Activated CD4-positive, alpha-beta memory T cell treated with anti-CD3 and anti-CD28 coated beads for 36 hours (primary cell): Measurements from ENCODE around the gene CSPG4. TPM values are rescaled to one million over a fixed set of nuclear protein-coding genes. Genes with fewer than 3 reads are reported as not detected.

Source experiments
- CTCF ChIA-PET: fragments of 350-600 bp; sonication (Branson Sonifier 250); formaldehyde crosslinking; loops from one replicate; lab custom pipeline; 2021; ENCODE audit warnings: antibody characterized with exemption, inconsistent platforms; lab: Charles Lee
- POLR2A ChIA-PET: fragments of 350-600 bp; sonication (Branson Sonifier 250); formaldehyde crosslinking; loops from one replicate; lab custom pipeline; 2021; ENCODE audit warnings: antibody characterized with exemption; lab: Charles Lee
- DNase-seq: peaks from one replicate; pipeline ENCODE4 v3.0.0-alpha.2; 2020
- H3K27ac Mint-ChIP-seq: one replicate; pipeline ENCODE4 v1.8.0; 2021; ENCODE audit warnings: mixed read lengths
- H3K27me3 Mint-ChIP-seq: one replicate; pipeline ENCODE4 v1.8.0; 2021; ENCODE audit warnings: mixed read lengths
- H3K36me3 Mint-ChIP-seq: one replicate; pipeline ENCODE4 v1.8.0; 2021; ENCODE audit warnings: mixed read lengths
- H3K4me1 Mint-ChIP-seq: one replicate; pipeline ENCODE4 v1.8.0; 2021; ENCODE audit warnings: low read depth, mixed read lengths
- H3K4me3 Mint-ChIP-seq: one replicate; pipeline ENCODE4 v1.8.0; 2021; ENCODE audit warnings: mild to moderate bottlenecking, mixed read lengths
- H3K9me3 Mint-ChIP-seq: one replicate; pipeline ENCODE4 v1.8.0; 2021; ENCODE audit warnings: mixed read lengths
- intact Hi-C: fragments of 100-400 bp; cut with micrococcal nuclease; formaldehyde crosslinking; loops from one replicate; pipeline ENCODE4 v1.15.1; 2023
- total RNA-seq, 2 experiments: library from RNA; stranded (reverse); gene quantifications; one replicate each; pipeline ENCODE4 v1.2.3, GENCODE V29; 2021

Gene CSPG4
- total RNA-seq, 2 experiments from 2014 or later, result not detected

- no peaks in the 10 kb centered on the region for H3K36me3 Mint-ChIP-seq
- H3K27ac Mint-ChIP-seq, result no peak overlapping the region
- no peaks in the 10 kb centered on the region for H3K9me3 Mint-ChIP-seq
- H3K27me3 Mint-ChIP-seq, result no peaks in the 10 kb centered on the region
- H3K4me3 Mint-ChIP-seq, result no peak overlapping the region
- POLR2A ChIA-PET, result no interaction called here
- no peaks in the 10 kb centered on the region for H3K4me1 Mint-ChIP-seq
- intact Hi-C loops, result no loop called here
- DNase-seq, result no peak
- CTCF ChIA-PET, result no interaction called here
Observed at GRCh38 chr15:75662823-75663519, 49.7 kb downstream of the CSPG4 start.

GRCh38 chr15:75661756-75662140 lies 50.9 kb downstream of the CSPG4 start:
- POLR2A ChIA-PET, result no interaction called here
- DNase-seq, result no peak

GRCh38 chr15:75661100-75661755 lies 51.4 kb downstream of the CSPG4 start:
- no peaks in the 10 kb centered on the region for H3K9me3 Mint-ChIP-seq
- H3K27me3 Mint-ChIP-seq, result no peaks in the 10 kb centered on the region
- intact Hi-C loops, result no loop called here
- CTCF ChIA-PET, result no interaction called here
- POLR2A ChIA-PET, result no interaction called here
- no peak overlapping the region for H3K4me3 Mint-ChIP-seq
- H3K27ac Mint-ChIP-seq, result no peak overlapping the region
- no peaks in the 10 kb centered on the region for H3K36me3 Mint-ChIP-seq
- DNase-seq, result no peak
- no peaks in the 10 kb centered on the region for H3K4me1 Mint-ChIP-seq

More at GRCh38 chr15:75661756-75662140, 50.9 kb downstream of the CSPG4 start:
- H3K4me3 Mint-ChIP-seq, result no peak overlapping the region
- H3K36me3 Mint-ChIP-seq, result no peaks in the 10 kb centered on the region
- no peak overlapping the region for H3K27ac Mint-ChIP-seq
- no peaks in the 10 kb centered on the region for H3K4me1 Mint-ChIP-seq
- intact Hi-C loops, result no loop called here
- H3K9me3 Mint-ChIP-seq, result no peaks in the 10 kb centered on the region
- CTCF ChIA-PET, result no interaction called here
- H3K27me3 Mint-ChIP-seq, result no peaks in the 10 kb centered on the region

GRCh38 chr15:75659928-75660645 lies 52.6 kb downstream of the CSPG4 start:
- Mint-ChIP-seq H3K4me1 (no peaks in the 10 kb centered on the region), H3K27ac (no peak overlapping the region), H3K36me3 (no peaks in the 10 kb centered on the region), H3K27me3 (no peaks in the 10 kb centered on the region), H3K4me3 (no peak overlapping the region), H3K9me3 (no peaks in the 10 kb centered on the region)
- intact Hi-C loops, result no loop called here
- POLR2A ChIA-PET, result no interaction called here
- DNase-seq, result no peak
- CTCF ChIA-PET, result no interaction called here

- intact Hi-C loops, result no loop called here
- H3K27ac Mint-ChIP-seq, result no peak overlapping the region
- H3K36me3 Mint-ChIP-seq, result no peaks in the 10 kb centered on the region
- ChIA-PET CTCF (no interaction called here), POLR2A (no interaction called here)
- no peaks in the 10 kb centered on the region for H3K27me3 Mint-ChIP-seq
- H3K9me3 Mint-ChIP-seq, result no peaks in the 10 kb centered on the region
- no peak overlapping the region for H3K4me3 Mint-ChIP-seq
- no peak for DNase-seq
- H3K4me1 Mint-ChIP-seq, result no peaks in the 10 kb centered on the region
Observed at GRCh38 chr15:75659141-75659771, 53.4 kb downstream of the CSPG4 start.

GRCh38 chr15:75656813-75657212 lies 55.8 kb downstream of the CSPG4 start:
- ChIA-PET CTCF (no interaction called here), POLR2A (no interaction called here)
- Mint-ChIP-seq H3K27me3 (no peaks in the 10 kb centered on the region), H3K4me3 (no peak overlapping the region), H3K4me1 (peaks cover 6% of the 10 kb centered on the region), H3K9me3 (no peaks in the 10 kb centered on the region), H3K27ac (no peak overlapping the region), H3K36me3 (no peaks in the 10 kb centered on the region)
- DNase-seq, result no peak
- intact Hi-C loops, result no loop called here

GRCh38 chr15:75656331-75656730 lies 56.3 kb downstream of the CSPG4 start:
- H3K9me3 Mint-ChIP-seq, result no peaks in the 10 kb centered on the region
- intact Hi-C loops, result no loop called here

GRCh38 chr15:75655931-75656330 lies 56.7 kb downstream of the CSPG4 start:
- Mint-ChIP-seq H3K27ac (no peak overlapping the region), H3K27me3 (no peaks in the 10 kb centered on the region), H3K9me3 (no peaks in the 10 kb centered on the region), H3K4me3 (no peak overlapping the region), H3K4me1 (peaks cover 15% of the 10 kb centered on the region), H3K36me3 (no peaks in the 10 kb centered on the region)
- CTCF ChIA-PET, result no interaction called here
- no peak for DNase-seq
- POLR2A ChIA-PET, result no interaction called here
- intact Hi-C loops, result no loop called here

More at GRCh38 chr15:75656331-75656730, 56.3 kb downstream of the CSPG4 start:
- CTCF ChIA-PET, result no interaction called here
- POLR2A ChIA-PET, result no interaction called here
- DNase-seq, result no peak
- no peak overlapping the region for H3K4me3 Mint-ChIP-seq
- peaks cover 11% of the 10 kb centered on the region for H3K4me1 Mint-ChIP-seq
- no peaks in the 10 kb centered on the region for H3K36me3 Mint-ChIP-seq
- no peaks in the 10 kb centered on the region for H3K27me3 Mint-ChIP-seq
- no peak overlapping the region for H3K27ac Mint-ChIP-seq

- no peak overlapping the region for H3K27ac Mint-ChIP-seq
- DNase-seq, result no peak
- H3K4me3 Mint-ChIP-seq, result no peak overlapping the region
- no peaks in the 10 kb centered on the region for H3K36me3 Mint-ChIP-seq
- ChIA-PET POLR2A (no interaction called here), CTCF (no interaction called here)
- no peaks in the 10 kb centered on the region for H3K9me3 Mint-ChIP-seq
- H3K4me1 Mint-ChIP-seq, result peaks cover 30% of the 10 kb centered on the region
- intact Hi-C loops, result no loop called here
- H3K27me3 Mint-ChIP-seq, result no peaks in the 10 kb centered on the region
Observed at GRCh38 chr15:75654201-75654907, 58.3 kb downstream of the CSPG4 start.

GRCh38 chr15:75653347-75653913 lies 59.2 kb downstream of the CSPG4 start:
- DNase-seq, result no peak
- Mint-ChIP-seq H3K36me3 (no peaks in the 10 kb centered on the region), H3K27me3 (no peaks in the 10 kb centered on the region), H3K9me3 (no peaks in the 10 kb centered on the region), H3K27ac (no peak overlapping the region), H3K4me3 (no peak overlapping the region), H3K4me1 (peaks cover 37% of the 10 kb centered on the region)
- ChIA-PET CTCF (no interaction called here), POLR2A (interaction anchor here (0.6 to 1.5 kb wide), 2 partner anchors 13 to 57 kb away, joined by 3 to 5 read pairs; partner anchors contain the start of gene IMP3)
- intact Hi-C loops, result no loop called here

GRCh38 chr15:75651810-75652543 lies 60.7 kb downstream of the CSPG4 start:
- ChIA-PET CTCF (interaction anchor here (1.5 kb wide), 1 partner anchor 11 kb away, joined by 5 read pairs; no protein-coding TSS in a partner anchor), POLR2A (interaction anchor here (1.5 kb wide), 1 partner anchor 12 kb away, joined by 3 read pairs; the partner anchor contains the start of gene IMP3)
- H3K9me3 Mint-ChIP-seq, result no peaks in the 10 kb centered on the region
- H3K36me3 Mint-ChIP-seq, result no peaks in the 10 kb centered on the region
- intact Hi-C loops, result no loop called here
- H3K4me3 Mint-ChIP-seq, result no peak overlapping the region
- no peak overlapping the region for H3K27ac Mint-ChIP-seq
- peak; percentile 17 for DNase-seq
- H3K4me1 Mint-ChIP-seq, result peaks cover 38% of the 10 kb centered on the region
- no peaks in the 10 kb centered on the region for H3K27me3 Mint-ChIP-seq
